Right lobe of liver (tissue), 4 donors: ENCODE results near the gene CPED1.

Source experiments
- CTCF ChIP-seq, 4 donors: fragments of 200-600 bp in 3 of 4; fragments of 450-650 bp in 1 of 4; IDR thresholded peaks; one replicate each; pipeline versions ENCODE4 v1.5.1 to v1.8.0; 2016 to 2022; ENCODE audit warnings: antibody characterized with exemption in 4 of 4, mild to moderate bottlenecking in 2 of 4
- POLR2A ChIP-seq: fragments of 450-650 bp; IDR thresholded peaks from one replicate; pipeline ENCODE4 v1.6.1; 2017; ENCODE audit warnings: antibody characterized with exemption, mild to moderate bottlenecking
- donor health status: DM: no; HTN: no; CAD: no.
- donor health status: DM: no; HTN: no; CAD: no.
- donor health status: DM: no; HTN: yes; CAD: no.

GRCh38 chr7:121197455-121197854 is 208.9 kb downstream of the CPED1 start:
- no peak for TF ChIP-seq CTCF (IDR thresholded peaks at IDR 0.05)
- TF ChIP-seq POLR2A: no peak
